ENCODE measurements around the gene PLXNA1.

Gene PLXNA1

GRCh38 chr3:127025456-127025855 is 42.5 kb downstream of the PLXNA1 start:
- DNase-seq = peak; percentile 10

- DNase-seq = no peak
These were observed 43.1 kb downstream of the PLXNA1 start for GRCh38 chr3:127026036-127026435.

DNA sequence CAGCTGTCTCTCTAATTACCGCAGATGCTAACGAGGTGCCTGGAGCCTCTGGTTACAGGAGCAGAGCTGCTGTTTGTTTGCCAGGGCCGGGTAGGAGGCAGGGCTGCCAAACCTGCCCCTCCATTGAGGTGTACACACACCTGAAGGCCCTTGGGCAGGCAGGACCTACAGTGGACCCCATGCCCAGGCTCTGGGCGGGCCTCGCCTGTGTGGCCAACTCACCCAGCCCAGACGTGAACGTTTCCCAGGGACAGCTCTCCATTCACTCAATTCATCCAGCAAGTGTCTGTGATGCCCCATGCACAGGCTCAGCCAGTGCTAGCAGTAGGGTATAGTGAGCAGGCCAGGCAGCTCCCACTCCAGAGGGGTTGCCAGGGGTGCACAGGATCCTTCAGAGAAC is 43.7 kb downstream of the PLXNA1 start:
- DNase-seq = no peak

- no peak for DNase-seq
These were observed 44.3 kb downstream of the PLXNA1 start for GRCh38 chr3:127027061-127027735.

GRCh38 chr3:127027811-127028548 is 45.1 kb downstream of the PLXNA1 start:
- no peak for DNase-seq

- no peak for DNase-seq
These were observed 46.1 kb downstream of the PLXNA1 start for GRCh38 chr3:127028781-127029657.

- DNase-seq = no peak
These were observed 47.0 kb downstream of the PLXNA1 start for GRCh38 chr3:127029658-127030507.

- no peak for DNase-seq
These were observed 47.8 kb downstream of the PLXNA1 start for GRCh38 chr3:127030508-127031412.

GRCh38 chr3:127031413-127031810 is 48.5 kb downstream of the PLXNA1 start:
- DNase-seq = no peak

GRCh38 chr3:127031845-127032244 is 48.9 kb downstream of the PLXNA1 start:
- no peak for DNase-seq

DNA sequence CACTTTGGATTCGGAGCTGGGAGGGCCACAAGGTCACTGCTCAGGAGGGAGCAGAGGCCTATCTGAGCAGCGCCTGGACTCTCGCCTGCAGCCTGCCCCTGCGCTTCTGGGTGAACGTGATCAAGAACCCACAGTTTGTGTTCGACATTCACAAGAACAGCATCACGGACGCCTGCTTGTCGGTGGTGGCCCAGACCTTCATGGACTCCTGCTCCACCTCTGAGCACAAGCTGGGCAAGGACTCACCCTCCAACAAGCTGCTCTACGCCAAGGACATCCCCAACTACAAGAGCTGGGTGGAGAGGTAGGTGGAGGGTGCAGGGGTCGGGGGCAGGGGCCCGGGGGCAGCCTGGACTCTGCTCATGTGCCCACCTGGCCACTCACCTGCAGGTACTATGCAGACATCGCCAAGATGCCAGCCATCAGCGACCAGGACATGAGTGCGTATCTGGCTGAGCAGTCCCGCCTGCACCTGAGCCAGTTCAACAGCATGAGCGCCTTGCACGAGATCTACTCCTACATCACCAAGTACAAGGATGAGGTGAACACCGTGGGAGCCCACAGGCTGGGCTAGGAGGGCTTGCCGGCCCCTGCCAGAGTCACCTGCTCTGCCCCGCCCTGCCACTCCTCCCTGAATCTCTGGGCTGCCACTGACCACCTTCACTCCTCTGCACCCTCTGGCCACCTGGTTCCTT is 49.5 kb downstream of the PLXNA1 start:
- no peak for DNase-seq

Measured in hematopoietic multipotent progenitor cell treated with erythropoietin and hydrocortisone succinate and interleukin-3 and kit ligand, for 4 days (in vitro differentiated cells).